Measurements from ENCODE around the gene LINGO1.

The LINGO1 gene

DNA sequence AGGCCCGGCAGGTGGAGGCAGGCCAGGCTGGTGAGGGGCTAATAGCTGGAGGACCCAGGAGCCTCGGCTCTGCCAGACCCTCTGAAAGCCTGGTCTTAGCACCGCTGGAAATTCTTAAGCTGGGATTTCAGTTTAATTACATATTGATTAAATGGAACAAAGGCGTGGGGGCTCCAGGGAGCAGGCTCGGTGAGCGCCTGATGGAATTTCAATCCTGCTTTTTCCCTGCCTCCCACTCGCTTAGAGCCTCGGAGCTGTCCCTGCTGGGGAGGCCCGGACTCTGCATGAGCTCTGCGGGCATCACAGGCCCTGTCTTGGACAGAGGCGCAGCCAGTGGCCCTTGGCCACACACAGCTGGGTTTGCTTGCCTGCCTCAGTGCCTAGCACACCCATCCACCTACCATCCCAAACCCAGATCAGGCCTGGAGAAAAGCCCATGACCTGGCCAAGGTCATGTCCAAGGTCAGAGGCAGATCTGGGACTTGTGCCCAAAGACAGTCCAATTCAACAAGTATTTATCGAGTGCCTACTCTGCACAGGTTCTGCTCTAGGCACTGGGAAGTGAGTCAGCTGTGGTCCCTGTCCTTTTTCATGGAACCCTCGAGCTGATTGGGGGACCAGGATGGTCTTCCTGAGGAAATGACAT, 40.6 kb downstream of the LINGO1 start:
- DNase-seq, result no peak

DNA sequence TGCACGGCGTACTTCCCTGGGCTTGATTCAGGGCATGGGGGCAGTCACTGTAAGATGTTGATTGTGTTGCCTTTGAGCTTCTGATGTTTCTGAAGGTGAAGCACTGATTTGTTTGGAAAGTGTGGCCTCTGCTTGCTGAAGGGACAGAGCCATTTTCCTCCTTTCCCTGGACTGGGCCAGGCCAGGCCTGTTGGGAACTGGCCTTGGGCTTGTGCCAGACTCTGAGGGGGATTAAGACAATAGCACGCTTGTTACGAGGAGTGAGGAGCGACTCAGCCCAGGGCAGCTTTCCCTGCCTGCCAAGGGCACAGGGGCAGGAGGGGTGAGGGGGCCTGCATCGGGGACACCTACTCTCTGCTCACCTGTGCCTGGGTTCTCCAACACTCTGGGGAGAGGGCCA, 42.9 kb downstream of the LINGO1 start:
- no peak for DNase-seq

DNA sequence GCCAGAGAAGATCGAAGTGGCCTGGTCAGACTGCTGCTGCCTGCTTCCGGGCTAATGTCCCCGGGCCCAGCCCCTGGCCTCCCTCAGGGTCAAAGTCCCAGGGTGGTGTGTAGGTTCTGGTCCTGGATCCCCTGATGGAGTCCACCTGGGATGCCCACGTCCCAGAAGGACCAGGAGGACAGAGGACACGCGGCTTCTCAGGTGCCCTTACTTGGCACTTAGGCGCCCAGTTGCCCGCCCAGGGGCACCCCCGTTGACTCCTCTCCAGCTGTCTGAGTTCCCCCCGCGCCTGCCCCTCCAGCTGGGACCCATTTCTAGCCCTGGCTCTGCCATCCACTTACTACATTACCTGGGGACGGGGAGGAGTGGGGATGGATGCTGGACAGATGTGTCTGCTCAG, 44.6 kb downstream of the LINGO1 start:
- DNase-seq, result no peak

DNA sequence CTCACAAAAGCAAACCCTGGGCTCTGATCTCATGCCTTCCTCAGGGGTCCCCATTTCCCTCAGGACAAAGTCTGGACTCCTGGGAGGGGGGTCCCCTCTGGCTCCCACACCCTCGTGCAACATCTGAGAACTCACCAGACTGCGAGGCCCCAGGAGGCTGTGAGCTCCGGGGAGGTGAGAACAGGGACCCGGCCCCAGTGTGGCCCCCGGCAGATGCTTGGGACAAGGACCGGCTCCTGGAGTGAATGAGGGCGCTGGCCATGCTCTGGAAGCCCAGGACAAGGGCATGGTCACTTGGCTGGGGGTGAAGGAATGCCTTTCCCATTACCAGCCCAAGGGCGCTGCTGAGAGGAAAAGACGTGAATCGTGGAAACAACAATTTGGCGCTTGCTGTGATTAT, 48.0 kb downstream of the LINGO1 start:
- no peak for DNase-seq

DNA sequence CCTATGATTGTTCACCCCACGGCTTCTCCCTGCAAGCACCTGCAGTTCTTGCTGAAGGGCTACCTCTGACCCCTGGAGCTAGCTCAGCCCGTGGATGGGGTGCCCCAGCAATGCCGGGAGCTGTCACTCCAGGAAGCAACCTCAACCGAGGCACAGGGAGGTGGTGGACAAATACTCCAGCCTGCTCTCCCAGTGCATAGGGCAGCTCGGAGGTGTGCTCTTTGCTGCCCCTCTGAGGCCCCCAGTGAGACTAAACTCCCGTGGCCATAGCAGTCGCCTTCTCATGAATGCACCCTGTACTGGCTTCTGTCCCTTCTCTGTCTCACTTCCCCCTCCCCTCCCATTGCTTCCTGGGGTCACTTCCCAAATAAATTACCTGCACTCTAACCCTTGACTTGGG, 48.5 kb downstream of the LINGO1 start:
- DNase-seq, result no peak

DNA sequence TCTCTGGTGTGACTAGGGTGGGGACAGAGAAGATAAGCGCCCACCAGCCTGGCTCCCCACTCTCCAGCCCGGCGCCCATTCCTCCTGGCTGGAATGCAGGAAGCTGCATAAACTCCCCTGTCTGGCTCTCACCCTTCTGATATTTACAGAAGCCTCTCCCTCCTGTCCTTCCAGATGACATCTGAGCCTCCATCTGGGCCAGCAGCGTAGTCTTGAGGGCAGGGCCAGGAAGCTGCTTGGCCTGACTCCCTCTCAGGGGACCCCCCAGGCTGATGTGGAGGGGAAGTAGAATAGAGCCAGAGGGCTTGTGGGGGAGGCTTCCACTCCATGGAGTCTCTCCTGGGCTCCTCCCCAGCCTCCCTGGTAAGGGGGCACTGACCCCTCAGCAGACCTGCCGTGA, 49.9 kb downstream of the LINGO1 start:
- DNase-seq, result no peak

DNA sequence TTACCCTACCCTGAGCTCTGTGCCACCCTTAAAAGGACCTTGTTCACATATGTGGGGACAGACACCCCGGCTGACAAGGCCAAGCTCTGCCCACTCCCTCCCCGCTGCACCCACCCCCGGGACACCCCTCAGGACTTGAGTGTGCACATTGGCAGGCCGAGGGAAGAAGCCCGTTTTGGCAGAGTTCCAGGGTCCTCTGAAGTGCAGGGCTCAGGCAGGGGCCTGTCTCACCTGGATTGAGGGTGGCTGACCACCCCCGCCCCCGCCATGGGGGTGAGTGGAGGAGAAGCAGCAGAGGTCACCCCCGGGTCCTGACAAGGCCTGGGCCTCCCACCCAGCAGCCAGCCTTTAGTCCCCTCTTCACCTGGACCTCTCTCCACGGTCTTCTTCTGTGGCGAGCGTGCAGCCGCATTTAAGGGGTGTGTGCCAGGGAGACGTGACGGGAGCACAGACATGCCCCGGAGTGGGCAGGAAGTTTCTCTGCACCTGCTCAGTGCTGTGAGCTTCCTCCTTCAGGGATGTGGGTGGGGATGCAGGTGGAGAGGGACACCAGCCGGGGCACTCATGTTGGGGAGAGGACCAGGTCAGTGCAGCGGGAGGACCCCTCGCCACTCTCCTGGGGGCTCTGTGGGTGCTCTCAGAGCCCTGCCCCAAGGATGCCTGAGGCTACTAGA, 50.7 kb downstream of the LINGO1 start:
- DNase-seq, result no peak

DNA sequence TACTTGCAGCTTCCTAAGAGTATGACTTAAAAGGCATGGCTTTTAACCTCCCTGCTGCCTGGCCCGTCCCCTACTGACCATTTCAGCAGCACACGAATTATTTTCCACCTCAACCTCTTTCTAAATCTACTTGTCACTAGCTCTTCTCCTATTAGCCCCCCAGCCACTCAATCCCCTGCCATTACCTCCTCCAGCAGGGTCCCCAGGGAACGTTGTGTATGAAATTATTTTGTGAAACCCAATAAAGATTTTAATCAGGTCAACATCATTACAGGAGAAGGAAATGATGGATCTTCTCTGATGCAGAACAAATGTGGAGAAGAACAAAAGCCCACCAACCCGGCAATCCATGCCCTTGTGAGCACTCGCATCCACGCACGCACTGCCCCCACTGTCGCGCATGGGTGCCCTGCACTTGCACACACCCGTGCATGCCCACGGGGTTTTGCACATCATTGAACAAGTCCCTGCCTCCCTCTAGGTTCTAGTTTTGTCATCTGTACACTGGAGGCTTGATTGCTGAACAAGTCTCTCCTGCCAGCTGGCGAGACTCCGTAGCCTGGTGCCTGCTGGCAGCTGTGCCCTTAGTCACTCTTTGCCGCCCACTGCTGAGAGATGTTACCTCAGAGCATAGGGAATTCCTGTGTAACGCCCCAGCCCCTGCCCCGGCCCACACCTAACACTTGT, 51.6 kb downstream of the LINGO1 start:
- no peak for DNase-seq

DNA sequence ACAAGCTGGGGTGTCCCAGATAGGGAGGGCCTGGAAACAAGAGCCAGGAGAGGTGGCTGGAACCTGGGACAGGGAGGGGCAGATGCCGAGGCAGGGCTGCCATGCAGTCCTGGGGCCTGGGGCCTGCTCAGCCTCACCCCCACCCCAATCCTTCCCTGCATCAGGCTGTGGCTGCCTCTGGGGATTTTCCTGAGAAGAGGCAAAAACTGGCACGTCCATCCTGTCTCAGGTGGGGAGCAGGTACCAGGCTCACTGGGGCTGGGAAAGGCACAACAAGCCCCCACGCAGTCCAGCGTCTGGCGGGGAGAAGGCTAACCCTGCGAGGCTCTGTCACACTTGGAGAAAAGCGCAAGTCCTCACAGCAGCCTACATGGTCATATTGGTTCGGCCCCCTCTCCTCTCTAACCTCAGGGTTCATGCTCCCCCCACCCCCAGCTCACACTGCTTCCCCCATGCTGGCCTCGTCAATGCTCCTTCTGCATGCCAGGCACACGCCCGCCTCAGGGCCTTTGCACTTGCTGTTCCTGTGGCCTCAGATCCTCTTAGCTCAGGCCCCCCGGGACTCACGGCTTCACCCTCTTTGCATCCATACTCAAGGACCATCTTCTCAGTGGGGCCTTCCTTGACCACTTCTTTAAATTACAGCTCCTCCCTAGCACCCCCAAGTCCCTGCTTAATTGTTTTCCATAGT, 53.1 kb downstream of the LINGO1 start:
- DNase-seq, result no peak

DNA sequence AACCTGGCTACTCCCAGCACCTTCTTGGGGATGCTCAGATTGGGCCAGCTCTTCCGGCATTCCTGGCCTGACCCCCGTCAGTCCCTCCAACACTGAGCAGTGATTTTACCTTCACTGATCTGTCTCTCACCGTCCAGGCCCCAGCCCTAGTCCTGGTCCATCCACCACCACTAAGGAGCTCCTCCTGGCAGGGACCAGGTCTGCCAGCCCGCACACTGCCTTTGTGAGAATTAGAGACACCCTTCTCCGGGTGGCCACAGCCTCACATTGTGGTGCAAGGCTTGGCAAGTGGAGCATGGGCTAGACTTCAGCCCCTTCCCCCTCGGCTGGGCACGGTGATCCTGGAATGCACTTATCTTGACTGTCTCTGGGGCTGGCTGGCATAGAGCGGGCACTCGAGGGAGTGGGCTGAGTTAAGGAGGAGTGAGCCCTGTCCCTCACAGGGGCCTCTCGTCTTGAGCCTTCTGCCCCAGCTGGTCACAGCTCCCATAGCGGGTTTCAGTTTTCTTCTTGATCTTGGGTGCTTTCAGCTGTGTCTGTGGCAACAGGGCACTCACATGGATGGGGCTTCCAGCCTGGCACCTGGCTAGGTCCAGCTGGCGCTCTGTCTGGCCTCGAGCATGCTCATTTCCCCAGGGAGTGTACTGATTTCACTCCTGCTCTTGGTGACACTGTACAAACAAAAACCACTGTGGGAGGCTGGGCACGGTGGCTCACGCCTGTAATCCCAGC, 53.9 kb downstream of the LINGO1 start:
- DNase-seq, result no peak

DNA sequence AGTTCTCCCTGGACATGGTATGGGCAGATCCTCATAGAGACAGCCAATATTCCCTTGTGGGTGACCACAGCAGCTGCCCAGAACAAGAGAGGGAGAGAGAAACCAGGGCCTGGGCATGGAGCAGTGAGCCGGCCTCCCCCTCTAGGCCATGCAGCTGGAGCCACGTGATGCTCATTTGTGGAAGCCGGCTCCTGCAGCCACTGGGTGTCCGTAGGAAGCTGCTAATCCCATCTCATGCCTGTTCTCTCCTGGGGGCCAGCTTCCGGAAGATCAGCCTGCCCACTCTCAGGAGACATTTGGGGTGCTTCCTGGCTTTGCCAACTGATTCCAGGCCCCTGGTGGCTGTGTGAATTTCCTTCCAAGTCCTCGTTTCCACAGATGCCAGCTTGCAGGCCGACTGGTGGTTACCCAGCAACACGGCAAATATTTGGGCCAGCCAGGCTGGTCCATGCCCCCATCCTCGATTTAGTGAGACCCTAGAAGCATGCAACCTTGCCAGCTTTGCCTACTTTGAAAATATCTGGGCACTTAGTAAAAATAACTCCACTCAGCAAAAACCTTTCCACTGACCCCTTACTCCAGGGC, 55.3 kb downstream of the LINGO1 start:
- no peak for DNase-seq

DNA sequence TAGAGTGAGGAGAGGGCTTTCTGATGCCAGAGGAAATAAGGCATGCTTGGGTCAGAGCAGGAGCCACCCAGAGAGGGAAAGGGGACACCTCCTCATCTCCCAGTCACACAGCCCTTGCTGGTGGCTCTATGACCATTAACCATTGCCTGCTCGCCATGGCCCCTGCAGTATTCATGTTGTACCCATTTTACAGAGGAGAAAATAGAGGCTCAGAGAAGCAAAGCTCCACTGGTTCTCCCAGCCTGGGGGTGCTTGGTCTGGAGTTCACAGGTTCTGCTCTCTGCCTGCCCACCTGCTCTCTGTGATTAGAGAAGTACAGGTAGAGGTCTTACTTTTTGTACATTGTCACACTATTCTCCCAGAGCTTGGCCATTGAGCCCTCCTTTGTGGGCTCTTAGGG, 56.2 kb downstream of the LINGO1 start:
- DNase-seq, result no peak

DNA sequence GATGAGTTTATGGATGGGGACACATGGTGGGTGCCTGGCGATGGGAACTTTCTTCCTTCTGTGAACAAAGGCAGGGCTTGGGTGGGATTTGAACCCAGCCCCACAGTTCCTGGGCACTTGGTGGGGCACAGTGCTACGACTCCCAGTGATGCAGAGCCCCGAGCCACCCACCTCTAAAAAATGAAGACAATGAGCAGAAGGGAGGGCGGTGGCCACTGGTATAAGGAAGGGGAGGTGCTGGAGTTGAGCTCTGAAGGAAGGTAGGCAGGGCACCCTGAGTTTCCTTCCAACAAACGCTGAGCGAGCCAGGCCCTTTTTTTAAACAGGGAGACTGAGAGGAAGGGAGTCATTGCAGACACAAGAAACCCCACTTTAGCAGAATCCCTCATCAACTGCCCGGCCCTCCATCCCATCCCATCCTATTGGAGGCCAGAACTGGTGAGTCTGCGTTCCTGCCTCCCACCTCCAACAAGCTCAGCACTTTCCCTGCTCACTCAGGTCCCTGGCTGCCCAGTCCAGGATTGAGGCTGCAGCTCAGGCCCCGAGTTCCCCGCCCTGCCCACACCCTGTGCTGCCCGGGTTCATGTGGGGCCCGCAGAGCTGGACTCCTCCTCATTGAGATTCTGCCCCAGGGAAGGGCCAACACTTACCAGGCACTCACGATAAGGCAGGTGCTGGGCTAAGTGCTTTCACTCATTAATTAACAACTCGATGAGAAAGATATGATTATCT, 57.3 kb downstream of the LINGO1 start:
- no peak for DNase-seq

DNA sequence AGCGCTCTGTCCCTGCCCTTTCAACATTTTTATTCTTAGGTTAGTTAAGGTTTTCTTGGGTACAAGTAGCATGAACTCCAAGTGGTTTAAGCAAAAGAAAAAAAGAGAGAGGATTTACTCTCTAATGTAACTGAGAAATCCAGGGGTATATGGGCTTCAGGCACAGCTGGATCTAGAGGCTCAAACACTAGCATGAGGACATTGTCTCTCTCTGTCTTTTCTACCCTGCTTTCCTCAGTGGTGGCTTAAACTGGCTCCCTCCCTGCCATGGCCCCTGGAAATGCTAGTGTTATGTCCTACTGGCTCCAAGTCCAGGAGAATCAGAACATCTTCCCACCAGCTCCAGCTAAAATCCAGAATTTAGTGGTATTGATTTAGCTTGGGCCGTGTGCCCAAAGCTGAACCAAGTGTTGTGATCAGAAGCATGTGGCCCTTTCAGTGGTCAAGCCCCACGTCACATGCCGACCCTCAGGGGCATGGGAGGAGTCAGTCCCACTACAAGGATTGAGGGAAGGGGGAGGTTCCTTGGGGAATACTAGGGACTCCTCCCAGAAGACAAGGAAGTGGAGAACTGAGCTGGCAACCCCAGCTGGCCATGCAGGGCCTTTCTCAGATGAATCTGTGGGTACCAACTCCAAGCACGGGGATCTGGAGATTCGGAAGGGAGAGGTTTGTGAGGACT, 58.0 kb downstream of the LINGO1 start:
- DNase-seq, result no peak

DNA sequence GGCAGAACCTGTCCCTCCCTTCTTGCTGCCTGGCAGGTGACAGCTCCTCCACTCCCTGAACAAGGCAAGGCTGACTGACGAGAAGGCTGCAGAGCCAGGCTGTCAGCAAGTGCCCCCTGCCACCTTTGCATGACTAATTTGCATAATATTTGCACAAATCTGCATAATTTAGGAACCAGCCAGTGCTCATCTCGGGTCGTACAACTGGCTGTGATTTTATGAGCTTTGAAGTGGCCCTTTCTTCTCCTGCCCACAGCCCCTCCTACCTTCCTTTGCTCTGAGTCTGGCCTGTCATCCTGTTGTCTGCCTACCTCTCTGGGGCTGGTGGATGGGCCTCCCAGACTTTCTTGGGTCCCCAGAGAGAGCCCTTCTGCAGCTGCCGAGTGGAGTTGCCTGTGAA, 58.9 kb downstream of the LINGO1 start:
- no peak for DNase-seq

DNA sequence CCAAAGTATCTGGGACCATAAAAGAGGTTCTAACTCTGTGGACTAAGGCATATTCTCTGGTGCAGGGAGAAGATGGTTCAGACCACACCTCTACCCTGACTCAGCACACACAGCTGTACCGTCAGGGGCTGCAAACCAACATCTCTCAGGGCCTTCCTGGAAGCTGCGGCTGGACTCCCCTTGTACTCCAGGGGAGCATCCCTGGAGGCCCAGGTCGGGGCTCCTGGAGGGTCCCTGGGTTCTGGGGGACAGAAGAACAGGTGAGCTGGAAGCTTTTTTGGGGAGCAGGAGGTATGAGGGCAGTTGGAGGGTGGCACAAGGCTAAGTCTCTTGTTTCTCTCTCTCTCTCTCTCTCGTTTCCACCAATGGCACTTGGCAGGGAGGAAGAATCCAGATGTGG, 60.5 kb downstream of the LINGO1 start:
- DNase-seq, result no peak

DNA sequence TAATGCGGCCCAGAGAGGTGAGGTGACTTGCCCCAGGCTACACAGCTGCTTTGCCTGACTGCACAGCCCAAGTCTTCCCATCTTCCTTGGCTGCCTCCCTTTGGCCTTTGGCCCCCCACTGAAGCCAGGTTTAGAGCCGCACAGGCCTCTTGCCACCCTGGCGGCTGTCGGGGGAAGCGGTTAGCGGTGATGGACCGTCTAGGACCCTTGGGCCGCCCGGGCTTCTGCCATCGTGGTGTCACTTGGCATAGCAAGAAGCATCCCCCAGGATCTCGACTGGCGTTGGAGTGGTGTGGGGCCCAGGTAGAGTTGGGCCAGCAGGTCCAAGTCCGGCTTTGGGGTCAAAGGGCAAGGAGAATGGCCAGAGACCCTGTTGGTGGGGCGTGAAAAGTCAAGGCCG, 61.0 kb downstream of the LINGO1 start:
- no peak for DNase-seq

DNA sequence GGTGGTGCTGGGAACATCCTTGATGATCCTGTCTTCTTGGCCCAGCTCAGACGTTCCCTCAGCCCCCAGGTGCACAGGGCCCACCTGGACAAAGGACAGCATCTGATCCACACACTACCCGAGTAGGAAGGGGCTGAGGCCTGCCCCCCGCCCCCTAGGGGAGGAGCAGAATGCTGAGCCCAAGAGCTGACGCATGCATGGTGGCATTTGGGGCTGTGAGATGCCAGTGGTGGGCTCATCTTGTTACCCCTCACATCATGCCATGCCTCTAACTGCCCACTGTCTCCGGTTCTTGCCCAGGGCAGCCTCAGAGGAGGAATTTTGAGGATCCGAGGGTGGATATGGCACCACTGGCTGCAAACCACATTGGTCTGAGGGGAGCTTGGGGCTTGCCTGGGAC, 61.5 kb downstream of the LINGO1 start:
- no peak for DNase-seq

DNA sequence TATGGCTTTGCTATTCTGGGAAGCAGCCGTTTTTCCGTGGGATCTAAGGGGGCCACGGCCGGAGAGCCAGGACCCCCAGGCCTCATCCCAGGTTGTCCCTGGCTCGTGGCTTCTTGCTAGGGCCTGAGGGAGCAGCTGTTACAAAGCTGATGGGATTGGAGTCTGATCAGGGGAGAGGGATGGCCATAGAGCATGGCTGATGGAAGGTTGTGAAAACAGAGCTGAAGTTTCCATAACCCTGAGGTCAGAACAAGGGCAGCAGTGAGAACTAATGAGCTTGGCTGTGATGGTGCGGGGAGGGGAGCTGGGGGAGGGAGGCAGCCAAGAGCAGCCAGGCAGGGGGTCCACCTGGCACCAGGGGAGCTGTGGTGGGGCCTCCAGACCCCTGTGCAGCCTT, 63.0 kb downstream of the LINGO1 start:
- DNase-seq, result no peak

DNA sequence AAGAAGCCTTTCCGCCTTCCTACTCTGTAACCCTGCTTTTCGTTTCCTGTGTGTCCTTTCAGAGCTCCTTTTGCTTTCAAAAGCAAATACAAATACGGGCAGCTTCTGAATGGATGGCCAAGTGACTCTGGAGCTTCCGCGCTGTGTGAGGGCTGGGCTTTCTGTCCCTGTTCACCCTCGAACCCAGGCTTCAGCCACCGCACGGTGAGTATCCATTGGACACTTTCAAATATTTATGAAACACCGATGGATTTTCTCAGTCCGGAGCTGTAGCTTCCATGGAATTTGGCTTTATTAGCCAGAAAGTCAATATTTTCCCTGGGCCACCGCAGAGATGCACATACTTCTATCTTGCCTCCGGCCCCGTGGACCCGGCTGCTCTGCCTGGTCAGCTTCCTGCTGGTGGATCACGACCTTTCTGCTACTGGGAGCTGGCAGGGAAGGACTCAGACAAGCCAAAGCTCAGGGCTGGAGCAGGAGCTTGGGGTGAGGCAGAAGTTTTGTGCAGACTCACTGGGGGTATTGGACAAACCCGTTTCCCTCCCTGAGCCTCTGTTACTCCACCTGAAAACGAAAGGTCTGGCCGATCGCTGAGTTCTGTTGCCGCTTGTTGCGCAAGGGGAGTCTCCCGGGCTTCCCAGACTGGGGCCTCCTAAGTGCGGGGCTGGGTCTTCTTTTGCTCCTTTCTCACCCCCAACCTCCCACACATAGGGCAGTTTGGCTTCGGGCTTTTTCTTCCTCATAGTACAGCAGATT, 63.6 kb downstream of the LINGO1 start:
- DNase-seq, result no peak

All from activated CD4-positive, alpha-beta T cell treated with anti-CD3 and anti-CD28 coated beads, Interleukin-2, amount 50 U/mL, for 1 hour (primary cell).